OCI-LY7 (cell line): ENCODE data around the gene SCRN3. TPM values are rescaled to one million over a fixed set of nuclear protein-coding genes. Genes with fewer than 3 reads are reported as not detected.

Experiments used
- BruUV-seq: library from RNA; stranded (reverse); fragments of 400-500 nt; replicated peaks from 2 replicates; lab custom pipeline; 2021; lab: Mats Ljungman, UMichigan
- CTCF ChIA-PET: fragments of 300-600 bp; sonication (Branson Sonifier 250); formaldehyde crosslinking; loops from one replicate; lab custom pipeline; 2022; ENCODE audit warnings: antibody characterized with exemption; ENCODE audit not compliant: unreplicated experiment; lab: Charles Lee
- POLR2A ChIA-PET: fragments of 300-600 bp; sonication (Branson Sonifier 250); formaldehyde crosslinking; loops from one replicate; lab custom pipeline; 2022; ENCODE audit warnings: antibody characterized with exemption; lab: Charles Lee
- DNase-seq: peaks from one replicate; pipeline ENCODE4 v3.0.0-alpha.2; 2015; ENCODE audit warnings: low spot score
- H2AFZ ChIP-seq: fragments of 200-600 bp; sonication (generic), shearing (Covaris generic); 2 replicates; pipeline ENCODE4 v1.6.1; 2014; ENCODE audit warnings: mild to moderate bottlenecking, antibody characterized with exemption, low read length, moderate library complexity
- H3K27ac ChIP-seq: fragments of 200-600 bp; sonication (generic); 2 replicates; pipeline ENCODE4 v1.5.1; 2014; ENCODE audit warnings: mixed run types, low read depth, mild to moderate bottlenecking, moderate library complexity, low read length, inconsistent platforms; ENCODE audit not compliant: poor library complexity, severe bottlenecking
- H3K36me3 ChIP-seq: fragments of 200-600 bp; sonication (generic); 2 replicates; pipeline ENCODE4 v1.6.1; 2014; ENCODE audit warnings: mild to moderate bottlenecking, antibody characterized with exemption, low read length, moderate library complexity, mixed read lengths; ENCODE audit not compliant: insufficient read depth
- H3K4me1 ChIP-seq: fragments of 200-600 bp; sonication (generic); 2 replicates; pipeline ENCODE4 v1.5.1; 2014; ENCODE audit warnings: mild to moderate bottlenecking, low read length; ENCODE audit not compliant: insufficient read depth, poor library complexity, severe bottlenecking
- H3K4me2 ChIP-seq: fragments of 200-600 bp; sonication (generic); 2 replicates; pipeline ENCODE4 v1.6.1; 2014; ENCODE audit warnings: mild to moderate bottlenecking, low read length
- H3K4me3 ChIP-seq: fragments of 200-600 bp; sonication (generic); 2 replicates; pipeline ENCODE4 v1.5.1; 2014; ENCODE audit warnings: mild to moderate bottlenecking, low read depth, low read length; ENCODE audit not compliant: poor library complexity, severe bottlenecking
- H3K79me2 ChIP-seq: fragments of 200-600 bp; sonication (generic); 2 replicates; pipeline ENCODE4 v1.6.1; 2016; ENCODE audit warnings: low read depth, mild to moderate bottlenecking, low read length, moderate library complexity, mixed read lengths; ENCODE audit not compliant: insufficient read depth
- H3K9me2 ChIP-seq: fragments of 200-600 bp; sonication (generic); 2 replicates; pipeline ENCODE4 v1.6.1; 2016; ENCODE audit warnings: mild to moderate bottlenecking, low read length, mixed read lengths; ENCODE audit not compliant: insufficient read depth
- H3K9me3 ChIP-seq: fragments of 200-600 bp; sonication (generic); 2 replicates; pipeline ENCODE4 v1.6.1; 2014; ENCODE audit warnings: mild to moderate bottlenecking, mixed run types, low read length, mixed read lengths
- H4K20me1 ChIP-seq: fragments of 200-600 bp; sonication (generic); 2 replicates; pipeline ENCODE4 v1.6.1; 2014; ENCODE audit warnings: mild to moderate bottlenecking, antibody characterized with exemption, low read length, moderate library complexity, mixed read lengths; ENCODE audit not compliant: insufficient read depth
- CTCF ChIP-seq: fragments of 200-600 bp; sonication (generic); conservative IDR thresholded peaks from 2 replicates; pipeline ENCODE4 v1.5.1; 2014; ENCODE audit warnings: mild to moderate bottlenecking, antibody characterized with exemption, low read length, moderate library complexity, mixed read lengths
- EZH2phosphoT487 ChIP-seq: fragments of 200-600 bp; sonication (generic); IDR thresholded peaks from 2 replicates; pipeline ENCODE4 v1.6.1; 2018; ENCODE audit warnings: low read depth, borderline replicate concordance, mild to moderate bottlenecking, mixed run types, antibody characterized with exemption, low read length, moderate library complexity, mixed read lengths
- intact Hi-C: fragments of 100-400 bp; cut with micrococcal nuclease; formaldehyde crosslinking; loops from one replicate; pipeline ENCODE4 v1.10.0; 2022; ENCODE audit not compliant: unreplicated experiment
- total RNA-seq, 2 experiments: library from RNA; depleted of rRNA in 1 of 2; stranded (reverse); fragments of >200 nt in 1 of 2; shearing (Covaris generic) in 1 of 2; gene quantifications; 2 replicates each; pipeline ENCODE4 v1.2.3, GENCODE V29; 2014 to 2022

Gene SCRN3
- total RNA-seq, 2 experiments from 2014 or later: 6.1 to 10.6 TPM

- intact Hi-C loops: no loop called here
- TF ChIP-seq CTCF: no peak
- no peak for TF ChIP-seq EZH2phosphoT487
- Histone ChIP-seq H4K20me1 (no peaks in the 10 kb centered on the region), H3K9me2 (no peaks in the 10 kb centered on the region), H3K9me3 (no peaks in the 10 kb centered on the region), H3K4me2 (no peak overlapping the region), H3K4me3 (no peak overlapping the region), H3K4me1 (no peaks in the 10 kb centered on the region), H2AFZ (no peak overlapping the region), H3K36me3 (no peaks in the 10 kb centered on the region), H3K27ac (no peak overlapping the region), H3K79me2 (no peaks in the 10 kb centered on the region)
- DNase-seq: no peak
- POLR2A ChIA-PET: interaction anchor here (0.8 to 1.5 kb wide), 4 partner anchors 8 to 244 kb away, joined by 3 to 4 read pairs (median 3); no protein-coding TSS in a partner anchor
- CTCF ChIA-PET: interaction anchor here (1.1 kb wide), 1 partner anchor 227 kb away, joined by 3 read pairs; no protein-coding TSS in a partner anchor
- BruUV-seq: no TSS peak
Measured at GRCh38 chr2:174461221-174461620, 65.7 kb downstream of the SCRN3 start.

GRCh38 chr2:174465327-174465726, 69.8 kb downstream of the SCRN3 start:
- no peak overlapping the region for H3K27ac ChIP-seq
- no peak overlapping the region for H3K4me2 ChIP-seq
- DNase-seq: no peak
- H3K4me3 ChIP-seq: no peak overlapping the region
- no peaks in the 10 kb centered on the region for H3K79me2 ChIP-seq
- no peaks in the 10 kb centered on the region for H3K9me3 ChIP-seq
- BruUV-seq: no TSS peak
- POLR2A ChIA-PET: interaction anchor here (0.5 to 0.8 kb wide), 2 partner anchors 73 to 146 kb away, joined by 3 to 4 read pairs; no protein-coding TSS in a partner anchor
- H3K9me2 ChIP-seq: no peaks in the 10 kb centered on the region
- no peak overlapping the region for H2AFZ ChIP-seq
- no peaks in the 10 kb centered on the region for H3K4me1 ChIP-seq
- CTCF ChIA-PET: no interaction called here
- no peaks in the 10 kb centered on the region for H4K20me1 ChIP-seq
- TF ChIP-seq EZH2phosphoT487: no peak
- no peak for TF ChIP-seq CTCF
- H3K36me3 ChIP-seq: no peaks in the 10 kb centered on the region
- intact Hi-C loops: no loop called here

- Histone ChIP-seq H3K36me3 (no peaks in the 10 kb centered on the region), H3K9me2 (no peaks in the 10 kb centered on the region), H2AFZ (no peak overlapping the region), H4K20me1 (no peaks in the 10 kb centered on the region), H3K79me2 (no peaks in the 10 kb centered on the region), H3K4me1 (no peaks in the 10 kb centered on the region), H3K4me3 (no peak overlapping the region), H3K4me2 (no peak overlapping the region), H3K27ac (no peak overlapping the region), H3K9me3 (no peaks in the 10 kb centered on the region)
- POLR2A ChIA-PET: interaction anchor here (0.5 to 2.8 kb wide), 6 partner anchors 10 to 1693 kb away, joined by 3 to 9 read pairs (median 6); no protein-coding TSS in a partner anchor
- no peak for DNase-seq
- CTCF ChIA-PET: no interaction called here
- no TSS peak for BruUV-seq
- intact Hi-C loops: no loop called here
- no peak for TF ChIP-seq EZH2phosphoT487
- no peak for TF ChIP-seq CTCF
Measured at GRCh38 chr2:174473796-174474195, 78.3 kb downstream of the SCRN3 start.
